Islet precursor cell (in vitro differentiated cells): ENCODE results near the gene C4BPB.

Experiments used
- DNase-seq: peaks from one replicate; pipeline ENCODE4 v3.0.0-alpha.2; 2018

C4BPB gene

GRCh38 chr1:207085887-207086286, 2.8 kb upstream of the C4BPB start:
- DNase-seq, result no peak

- DNase-seq, result no peak
These were observed 499 bp upstream of the C4BPB start for GRCh38 chr1:207088161-207088560.

- no peak for DNase-seq
These were observed 1.1 kb downstream of the C4BPB start for GRCh38 chr1:207089627-207090355.

GRCh38 chr1:207091200-207091908, 2.7 kb downstream of the C4BPB start:
- no peak for DNase-seq

GRCh38 chr1:207093944-207094343, 5.3 kb downstream of the C4BPB start:
- DNase-seq, result no peak

- DNase-seq, result no peak
These were observed 9.2 kb downstream of the C4BPB start for GRCh38 chr1:207097871-207098324.

GRCh38 chr1:207101720-207102119, 13.1 kb downstream of the C4BPB start:
- no peak for DNase-seq

GRCh38 chr1:207102146-207102545, 13.5 kb downstream of the C4BPB start:
- DNase-seq, result no peak

- DNase-seq, result no peak
These were observed 14.0 kb downstream of the C4BPB start for GRCh38 chr1:207102659-207103058.

GRCh38 chr1:207103892-207104373, 15.3 kb downstream of the C4BPB start, which contains the start of gene C4BPA:
Gene C4BPA (plus strand): TSS chr1:207104233. CDS start chr1:207113026, 8,793 bp downstream.
- DNase-seq, result no peak

- DNase-seq, result no peak
These were observed 20.3 kb downstream of the C4BPB start for GRCh38 chr1:207109004-207109403.

GRCh38 chr1:207112616-207113296, 24.1 kb downstream of the C4BPB start:
- DNase-seq, result no peak

GRCh38 chr1:207115269-207115668, 26.6 kb downstream of the C4BPB start:
- no peak for DNase-seq

- no peak for DNase-seq
These were observed 35.7 kb downstream of the C4BPB start for GRCh38 chr1:207124389-207124788.

GRCh38 chr1:207128336-207128921, 39.8 kb downstream of the C4BPB start:
- no peak for DNase-seq

- DNase-seq, result no peak
These were observed 40.4 kb downstream of the C4BPB start for GRCh38 chr1:207129053-207129452.

- DNase-seq, result no peak
These were observed 41.8 kb downstream of the C4BPB start for GRCh38 chr1:207130252-207131036.

GRCh38 chr1:207131163-207131562, 42.5 kb downstream of the C4BPB start:
- no peak for DNase-seq

- DNase-seq, result no peak
These were observed 45.9 kb downstream of the C4BPB start for GRCh38 chr1:207134581-207134980.

- DNase-seq, result no peak
These were observed 51.0 kb downstream of the C4BPB start for GRCh38 chr1:207139616-207140015.

- DNase-seq, result no peak
These were observed 51.9 kb downstream of the C4BPB start for GRCh38 chr1:207140536-207140935.

- DNase-seq, result no peak
These were observed 56.9 kb downstream of the C4BPB start for GRCh38 chr1:207145401-207146058.
